ENCODE measurements around the gene PGAM1. TPM values are rescaled to one million over a fixed set of nuclear protein-coding genes. Genes with fewer than 3 reads are reported as not detected.
A peak's percentile ranks its signal among the peaks of the same experiment; 100 is the strongest.
"Not testable (repeated sequence)": the region's sequence is repeated elsewhere in the genome, so short reads cannot be mapped to it uniquely, and the experiment has no call there.

PGAM1 gene
- polyA plus RNA-seq (2014; cell fraction: cytosol; rRNA removed), result 558 and 589 TPM in 2 replicates
- 213 and 240 TPM in 2 replicates for polyA plus RNA-seq (2014; cell fraction: nucleus; rRNA removed)

DNA sequence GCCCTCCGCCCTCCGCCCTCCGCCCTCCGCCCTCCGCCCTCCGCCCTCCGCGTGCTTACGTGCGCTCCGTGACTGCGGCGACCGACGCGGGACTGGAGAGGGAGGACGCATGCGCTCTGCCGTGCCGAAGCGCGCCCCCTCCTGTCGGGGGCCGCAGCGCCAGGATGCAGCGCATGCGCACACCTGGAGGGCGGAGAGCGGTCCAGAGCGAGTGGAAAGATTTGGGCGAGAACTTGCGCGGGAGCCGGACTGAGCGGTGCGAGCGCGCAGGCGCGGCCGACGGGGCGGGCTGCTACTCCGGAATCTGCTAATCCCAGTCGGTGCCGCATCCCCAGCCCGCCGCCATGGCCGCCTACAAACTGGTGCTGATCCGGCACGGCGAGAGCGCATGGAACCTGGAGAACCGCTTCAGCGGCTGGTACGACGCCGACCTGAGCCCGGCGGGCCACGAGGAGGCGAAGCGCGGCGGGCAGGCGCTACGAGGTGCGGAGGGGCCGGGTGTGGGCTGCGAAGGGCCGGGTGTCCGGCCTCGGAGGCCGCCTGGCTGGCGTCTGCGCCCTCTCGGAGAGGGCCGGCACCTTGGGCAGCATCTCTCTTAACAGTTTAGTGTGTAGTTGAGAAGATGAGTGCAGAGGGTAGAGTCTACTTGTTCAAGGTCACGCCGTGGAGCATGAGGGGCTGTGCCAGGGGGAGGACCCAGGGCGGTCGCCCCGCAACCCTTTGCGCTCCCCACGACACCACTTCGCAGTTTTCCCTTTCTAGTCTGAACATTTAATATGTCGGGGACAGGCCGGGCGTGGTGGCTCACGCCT lies at the start of gene PGAM1:
Gene PGAM1, plus strand, starts transcription at position 228 of the 812 bp plus-strand sequence. Its CDS starts 117 bp downstream, at position 345.
- DNase-seq (ENCODE audit: low spot score), result peak; percentile 95

DNA sequence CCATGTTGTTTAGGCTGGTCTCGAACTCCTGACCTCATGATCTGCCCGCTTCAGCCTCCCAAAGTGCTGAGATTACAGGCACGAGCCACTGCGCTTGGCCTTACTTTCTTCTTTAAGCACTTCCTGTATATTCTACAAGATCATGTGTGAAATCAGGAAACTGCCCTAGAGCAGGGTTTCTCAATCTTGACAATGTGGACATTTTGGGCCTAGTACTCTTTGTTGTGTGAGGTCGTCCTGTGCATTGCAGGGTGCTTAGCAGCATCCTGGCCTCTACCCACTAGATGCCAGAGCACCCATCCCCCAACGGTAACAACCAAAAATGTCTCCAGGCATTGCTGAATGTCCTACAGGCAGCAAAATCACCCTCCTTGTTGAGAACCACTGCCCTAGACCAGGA lies 49.6 kb upstream of the PGAM1 start:
- no peak for DNase-seq (ENCODE audit: low spot score)

DNA sequence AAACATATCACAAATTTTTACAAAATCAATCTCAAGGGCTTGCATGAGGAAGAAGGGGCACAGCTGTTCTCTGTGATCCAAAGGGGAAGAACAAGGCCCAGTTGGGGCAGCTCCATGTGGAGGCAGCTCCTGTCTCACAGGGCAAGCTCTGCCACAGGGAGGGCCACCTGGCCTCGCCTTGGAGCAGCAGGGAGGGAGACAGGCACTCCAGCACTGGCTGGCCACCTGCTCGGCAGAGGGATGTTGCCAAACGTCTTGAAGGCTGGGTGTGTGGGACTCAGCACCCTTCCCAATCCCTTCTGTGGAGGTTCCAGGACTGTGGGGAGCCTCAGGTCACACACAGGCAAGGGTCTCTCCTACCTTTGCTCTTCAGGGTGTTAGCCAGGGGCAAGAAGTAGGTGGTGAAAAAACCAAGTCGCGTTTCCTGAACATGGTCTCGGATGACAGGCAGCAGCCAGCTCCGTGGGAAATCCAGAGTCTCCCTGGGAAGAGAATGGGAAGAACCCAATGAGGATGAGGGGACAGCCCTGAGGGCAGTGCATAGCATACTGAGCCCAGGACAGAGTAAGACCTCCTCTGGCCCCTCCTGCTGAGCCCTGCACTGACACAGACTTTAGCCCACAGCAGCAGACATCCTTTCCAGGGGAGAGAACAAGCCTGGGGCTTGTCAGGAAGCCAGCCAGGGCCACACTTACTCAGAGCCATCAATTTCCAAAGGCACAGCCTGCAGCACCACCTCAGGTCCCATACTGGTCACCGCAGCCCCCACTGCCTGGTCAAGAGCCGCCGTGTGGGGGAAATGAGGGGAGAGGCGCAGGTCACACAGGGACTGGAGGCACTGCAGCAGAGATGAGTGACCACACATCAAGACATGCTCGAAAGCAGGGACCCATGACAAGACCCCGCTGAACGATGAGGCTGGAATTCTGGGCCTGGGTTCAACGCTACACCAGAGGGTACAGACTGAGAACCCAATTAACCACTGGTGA lies 46.8 kb upstream of the PGAM1 start:
- DNase-seq (ENCODE audit: low spot score), result no peak

DNA sequence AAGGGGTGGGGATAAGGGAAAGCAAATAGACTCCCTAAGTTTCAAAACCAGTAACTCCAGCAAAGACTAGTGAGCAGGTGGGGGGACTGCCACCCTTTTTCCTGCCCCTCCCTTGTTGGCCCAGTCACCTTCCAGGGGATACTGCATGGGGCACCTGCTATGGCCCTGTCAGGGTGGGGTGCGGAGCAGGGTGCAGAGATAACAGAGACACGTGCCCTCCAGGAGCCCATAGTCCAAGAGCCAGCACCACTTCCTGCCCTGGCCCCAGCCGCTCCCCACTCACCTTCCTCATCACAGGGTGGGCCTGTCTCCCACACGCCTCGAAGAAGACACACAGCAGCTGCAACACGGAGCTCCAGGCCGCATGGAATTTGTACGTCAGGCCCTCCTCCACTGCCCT lies 45.5 kb upstream of the PGAM1 start:
- DNase-seq (ENCODE audit: low spot score), result no peak

DNA sequence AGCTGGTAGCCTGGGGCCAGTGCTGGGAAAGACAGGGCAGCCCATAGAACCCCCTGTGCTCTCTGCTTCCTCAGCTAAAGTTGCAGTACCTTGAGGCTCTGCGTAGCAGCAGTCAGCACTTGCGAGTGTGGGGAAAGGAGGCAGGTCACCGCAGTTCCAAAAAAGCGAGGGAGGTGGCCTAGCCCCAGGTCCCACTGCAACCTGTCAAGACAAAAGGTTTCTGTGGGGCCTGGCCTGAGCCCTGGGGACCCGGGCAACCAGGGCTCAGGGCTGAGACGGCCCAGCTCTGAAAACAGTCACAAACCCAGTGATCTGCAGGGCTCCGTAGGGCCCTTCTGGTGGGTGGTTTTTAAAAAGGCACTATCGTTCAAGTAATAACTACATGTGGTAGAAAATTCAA lies 44.4 kb upstream of the PGAM1 start:
- DNase-seq (ENCODE audit: low spot score), result no peak

DNA sequence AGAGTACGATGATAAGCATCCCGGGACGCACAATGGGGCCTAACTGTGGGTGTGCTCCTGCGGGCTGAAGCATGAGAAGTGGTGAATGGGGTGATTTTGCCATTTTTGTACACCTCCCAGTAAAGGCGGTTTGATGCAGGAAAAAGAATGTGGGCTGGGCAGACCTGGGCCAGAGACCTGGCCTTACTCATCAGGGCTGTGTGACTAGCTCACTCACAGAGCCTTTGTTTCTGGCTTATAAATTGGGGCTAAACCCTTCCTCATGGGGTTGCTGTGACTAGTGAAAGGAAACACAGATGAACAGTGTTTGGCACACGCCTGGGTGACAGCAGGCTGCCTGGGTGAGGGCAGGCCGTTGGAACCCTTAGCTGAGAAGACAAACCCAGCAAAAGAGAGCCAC lies 42.8 kb upstream of the PGAM1 start:
- DNase-seq (ENCODE audit: low spot score), result no peak

DNA sequence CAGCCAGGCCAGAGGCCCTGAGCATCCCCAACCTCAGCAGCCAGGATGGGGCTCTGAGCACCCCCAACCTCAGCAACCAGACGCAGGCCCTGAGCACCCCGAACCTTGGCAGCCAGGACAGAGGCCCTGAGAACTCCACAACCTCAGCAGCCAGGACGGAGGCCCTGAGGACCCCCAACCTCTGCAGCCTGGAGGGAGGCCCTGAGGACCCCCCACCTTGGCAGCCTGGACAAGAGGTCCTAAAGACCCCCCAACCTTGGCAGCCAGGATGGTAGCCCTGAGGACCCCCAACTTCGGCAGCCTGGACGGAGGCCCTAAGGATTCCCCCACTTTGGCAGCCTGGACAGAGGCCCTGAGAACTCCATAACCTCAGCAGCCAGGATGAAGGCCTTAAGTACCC lies 41.8 kb upstream of the PGAM1 start:
- no peak for DNase-seq (ENCODE audit: low spot score)

DNA sequence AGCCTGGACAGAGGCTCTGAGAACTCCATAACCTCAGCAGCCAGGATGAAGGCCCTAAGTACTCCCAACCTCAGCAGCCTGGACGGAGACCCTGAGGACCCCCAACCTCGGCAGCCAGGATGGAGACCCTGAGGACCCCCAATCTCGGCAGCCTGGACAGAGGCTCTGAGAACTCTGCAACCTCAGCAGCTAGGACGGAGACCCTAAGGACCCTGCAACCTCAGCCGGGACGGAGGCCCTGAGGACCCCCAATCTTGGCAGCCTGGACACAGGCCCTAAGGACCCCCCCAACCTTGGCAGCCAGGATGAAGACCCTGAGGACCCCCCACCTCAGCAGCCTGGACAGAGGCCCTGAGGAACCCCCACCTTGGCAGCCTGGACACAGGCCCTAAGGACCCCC lies 41.4 kb upstream of the PGAM1 start:
- DNase-seq (ENCODE audit: low spot score), result no peak

DNA sequence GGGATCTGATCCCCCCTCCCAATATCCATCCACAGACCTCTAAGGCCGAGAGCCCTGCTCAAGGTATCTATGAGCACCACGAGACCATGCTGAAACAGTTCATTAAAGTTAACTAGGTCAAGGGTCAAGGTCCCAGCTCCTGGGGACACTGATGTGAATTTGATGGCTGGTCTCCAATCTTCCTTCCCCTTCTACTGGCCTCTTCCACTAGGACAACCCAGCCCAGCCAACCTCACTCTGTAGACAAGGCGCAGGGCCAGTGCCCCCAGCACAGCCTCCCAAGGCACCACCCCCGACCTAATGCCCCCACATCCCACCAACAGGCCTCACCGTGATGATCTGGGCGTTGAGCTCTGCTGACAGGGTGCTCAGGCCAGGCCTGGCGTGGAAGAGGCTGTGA lies 40.4 kb upstream of the PGAM1 start:
- no peak for DNase-seq (ENCODE audit: low spot score)

DNA sequence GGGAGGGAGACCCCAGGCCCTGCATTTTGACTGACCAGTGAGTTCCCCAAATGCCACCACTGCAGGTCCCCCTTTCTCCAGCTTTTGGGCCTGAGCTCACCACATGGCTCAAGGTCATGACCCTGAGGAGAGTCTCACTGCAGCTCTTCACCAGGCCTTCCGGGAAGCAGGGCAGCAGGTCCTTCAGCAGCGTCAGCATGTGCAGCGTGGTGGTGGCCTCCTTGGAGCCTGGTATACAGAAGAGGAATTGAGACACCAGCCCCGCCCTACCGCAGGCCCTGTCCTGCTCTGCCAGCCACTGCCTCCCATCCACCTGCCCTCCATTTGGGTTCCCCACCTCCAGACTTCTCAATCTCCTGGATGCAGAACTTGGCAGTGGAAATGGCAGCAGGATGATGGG lies 37.8 kb upstream of the PGAM1 start:
- DNase-seq (ENCODE audit: low spot score), result no peak

DNA sequence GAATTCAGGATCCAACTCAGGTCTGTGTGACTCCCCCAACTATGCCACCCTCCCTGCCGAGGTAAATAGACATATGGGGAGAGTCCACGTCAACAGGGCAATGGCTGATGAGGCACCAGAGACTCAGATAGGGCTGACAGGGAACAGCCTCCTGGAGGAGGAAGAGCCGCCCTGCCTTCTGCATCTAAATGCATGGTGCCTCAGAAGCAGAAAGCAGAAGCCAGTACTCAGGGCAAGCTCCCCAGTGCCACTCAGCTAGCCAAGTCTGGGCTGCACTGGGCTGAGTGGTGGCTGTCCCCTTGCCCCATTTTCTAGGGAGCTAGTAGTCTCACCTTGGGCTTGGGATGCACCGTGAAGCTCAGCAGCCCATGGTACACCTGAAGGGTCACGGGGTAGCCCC lies 35.9 kb upstream of the PGAM1 start:
- DNase-seq (ENCODE audit: low spot score), result no peak

DNA sequence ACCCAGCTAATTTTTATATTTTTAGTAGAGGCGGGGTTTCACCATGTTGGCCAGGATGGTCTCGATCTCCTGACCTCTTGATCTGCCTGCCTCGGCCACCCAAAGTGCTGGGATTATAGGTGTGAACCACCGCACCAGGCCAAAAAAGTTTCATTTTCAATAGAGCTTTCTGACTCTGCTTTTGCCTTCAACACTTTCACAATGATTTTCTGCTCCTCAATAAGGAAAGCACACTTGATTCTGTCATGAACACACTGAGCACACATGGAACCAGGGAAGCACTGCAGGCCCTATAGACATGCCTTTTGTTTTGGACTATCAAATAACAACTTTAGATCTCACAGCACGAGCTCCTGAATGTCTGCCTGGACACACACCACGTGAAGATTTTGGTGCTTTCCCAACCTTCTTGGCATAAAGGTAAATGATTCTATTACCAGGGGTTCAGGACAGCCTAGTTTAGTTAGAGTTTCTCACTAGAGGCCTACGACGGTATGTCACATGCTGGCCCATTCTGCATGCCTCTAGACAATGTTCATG lies 32.9 kb upstream of the PGAM1 start:
- DNase-seq (ENCODE audit: low spot score), result no peak

DNA sequence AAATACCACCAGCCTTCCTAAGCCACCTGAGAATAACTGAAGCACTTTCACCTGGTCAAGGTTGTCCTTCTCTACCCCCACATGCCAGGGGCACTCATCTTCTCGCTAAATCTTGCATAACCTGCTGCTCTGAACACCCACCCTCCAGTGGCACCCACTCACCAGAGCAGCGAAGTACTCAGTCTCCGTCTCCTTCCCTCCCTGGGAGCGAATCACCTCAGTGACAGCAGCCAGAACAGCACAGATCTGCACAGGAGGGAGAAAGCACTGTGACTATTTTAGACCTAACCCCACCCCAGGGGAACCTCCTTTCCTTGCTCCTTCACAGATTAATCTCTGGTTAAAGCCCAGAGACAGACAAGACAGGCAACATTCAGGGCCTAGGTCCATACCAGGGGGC lies 29.9 kb upstream of the PGAM1 start:
- DNase-seq (ENCODE audit: low spot score), result no peak

DNA sequence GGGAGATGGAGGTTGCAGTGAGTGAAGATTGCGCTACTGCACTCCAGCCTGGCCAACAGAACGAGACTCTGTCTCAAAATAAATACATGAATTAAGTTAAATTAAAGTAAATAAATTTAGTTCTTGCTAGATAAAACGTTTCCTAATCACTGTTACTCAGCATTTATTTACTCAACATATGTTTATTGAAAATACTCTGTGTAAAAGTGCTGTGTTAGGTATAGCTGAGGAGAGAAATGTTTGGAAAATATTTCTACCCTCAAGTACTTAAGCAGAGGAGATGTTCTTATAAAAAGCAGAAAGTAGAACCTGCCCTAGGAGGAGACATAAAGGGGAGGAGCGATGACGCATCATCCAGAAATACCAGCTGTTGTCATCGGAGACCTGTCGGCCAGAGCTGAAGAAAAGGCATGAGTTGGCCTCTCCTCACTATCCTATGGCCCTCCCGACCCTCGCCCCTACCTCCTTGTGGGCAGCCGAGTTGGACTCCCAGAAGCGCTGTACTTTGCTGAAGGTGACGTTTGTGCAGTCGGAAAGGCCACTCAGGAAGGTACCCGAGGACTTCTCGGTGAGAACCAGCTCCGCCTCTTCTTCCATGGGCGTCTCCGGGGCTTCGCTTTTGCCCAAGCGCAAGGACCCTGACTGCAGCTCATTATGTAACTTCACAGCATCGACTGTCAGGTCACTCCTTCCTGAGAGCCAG lies 26.0 kb upstream of the PGAM1 start:
- DNase-seq (ENCODE audit: low spot score), result no peak

DNA sequence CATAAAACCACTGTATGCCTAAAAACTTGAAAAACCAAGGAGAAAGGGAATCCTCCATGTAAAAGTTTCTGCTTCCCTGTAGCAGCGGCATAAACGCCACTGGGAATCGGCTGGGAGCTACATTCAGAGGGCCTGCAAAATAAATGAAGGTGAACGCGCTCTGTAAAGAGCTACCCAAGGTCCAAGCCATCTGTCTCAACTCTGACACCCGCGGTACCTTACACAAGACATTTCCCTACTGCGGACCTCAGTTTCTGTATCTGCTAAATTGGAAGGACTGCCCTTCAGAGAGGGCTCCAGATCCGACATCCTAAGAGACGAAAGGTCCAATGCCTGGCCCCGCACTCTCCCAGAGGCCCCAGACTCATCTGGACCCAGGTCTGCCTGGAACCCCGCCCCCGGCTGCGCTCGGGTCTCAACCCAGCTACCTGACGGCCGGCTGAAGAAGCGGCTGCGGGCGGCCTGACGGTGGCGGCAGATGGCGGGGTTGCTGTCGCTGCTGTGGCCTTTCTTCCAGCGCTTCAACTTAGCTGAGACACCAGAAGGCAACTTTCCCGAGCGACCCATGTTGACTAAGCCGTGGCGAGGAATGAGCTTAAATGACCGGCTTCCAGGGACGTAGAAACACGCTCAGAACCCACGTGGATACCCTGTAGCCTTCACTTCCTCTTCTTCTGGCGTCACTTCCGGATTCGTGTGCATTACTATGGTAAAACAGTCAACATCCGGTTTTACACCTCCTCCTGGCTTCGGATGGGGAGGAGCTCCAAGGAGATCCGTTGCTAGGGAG lies 25.1 kb upstream of the PGAM1 start, which contains the start of gene RRP12:
Gene RRP12, minus strand, starts transcription at position 676 of the 790 bp plus-strand sequence. Its CDS starts 109 bp downstream, at position 567.
- peak; percentile 98 for DNase-seq (ENCODE audit: low spot score)

DNA sequence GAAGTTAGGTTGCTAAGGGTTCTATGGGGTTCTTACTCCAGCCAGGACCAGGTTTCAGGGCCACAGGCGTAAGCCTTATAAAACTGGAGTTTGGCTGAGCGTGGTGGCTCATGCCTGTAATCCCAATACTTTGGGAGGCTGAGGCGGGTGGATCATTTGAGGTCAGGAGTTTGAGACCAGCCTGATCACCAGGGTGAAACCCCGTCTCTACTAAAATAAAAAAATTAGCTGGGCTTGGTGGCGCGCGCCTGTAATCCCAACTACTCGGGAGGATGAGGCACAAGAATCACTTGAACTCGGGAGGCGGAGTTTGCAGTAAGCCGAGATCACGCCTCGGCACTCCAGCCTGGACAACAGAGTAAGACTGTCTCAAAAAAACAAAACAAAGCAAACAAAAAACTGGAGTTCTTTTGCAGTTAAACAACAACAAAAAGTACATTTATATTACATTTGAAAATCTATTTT lies 24.5 kb upstream of the PGAM1 start:
- no peak for DNase-seq (ENCODE audit: low spot score)

DNA sequence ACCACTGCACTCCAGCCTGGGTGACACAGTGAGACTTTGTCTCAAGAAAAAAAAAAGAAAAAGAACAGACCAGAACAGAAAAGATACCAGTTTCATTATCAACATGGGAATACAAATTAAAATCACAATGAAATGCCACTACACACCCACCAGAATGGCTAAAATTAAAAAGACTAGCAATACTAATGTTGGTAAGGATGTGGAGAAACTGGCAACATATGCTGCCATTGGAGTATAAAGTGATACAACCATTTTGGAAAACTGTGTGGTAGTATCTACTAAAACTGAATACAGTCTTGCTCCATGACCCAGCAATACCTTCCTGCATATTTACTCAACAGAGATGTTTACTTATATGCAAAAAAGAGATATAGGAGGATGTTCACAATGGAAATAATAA lies 21.9 kb upstream of the PGAM1 start:
- DNase-seq (ENCODE audit: low spot score), result no peak

DNA sequence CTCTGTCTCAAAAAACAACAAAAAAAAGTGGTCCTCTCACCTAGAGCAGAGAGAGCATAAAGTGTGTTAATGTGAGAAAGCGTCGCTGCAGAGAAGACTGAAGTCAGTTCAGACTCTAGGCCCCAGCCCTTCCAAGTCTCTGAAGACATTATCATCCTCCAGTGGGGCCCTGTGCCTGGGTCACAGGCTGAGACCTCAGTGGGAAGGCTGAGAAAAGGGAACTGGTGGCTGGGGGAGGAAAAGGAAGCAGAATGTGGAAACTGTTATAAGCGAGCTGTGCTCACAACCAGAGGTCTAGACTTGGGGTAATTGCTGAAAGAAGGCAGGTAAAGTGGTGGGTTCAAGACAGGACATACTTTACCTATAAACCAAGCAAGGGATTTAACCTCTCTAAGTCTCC lies 19.9 kb upstream of the PGAM1 start:
- no peak for DNase-seq (ENCODE audit: low spot score)

DNA sequence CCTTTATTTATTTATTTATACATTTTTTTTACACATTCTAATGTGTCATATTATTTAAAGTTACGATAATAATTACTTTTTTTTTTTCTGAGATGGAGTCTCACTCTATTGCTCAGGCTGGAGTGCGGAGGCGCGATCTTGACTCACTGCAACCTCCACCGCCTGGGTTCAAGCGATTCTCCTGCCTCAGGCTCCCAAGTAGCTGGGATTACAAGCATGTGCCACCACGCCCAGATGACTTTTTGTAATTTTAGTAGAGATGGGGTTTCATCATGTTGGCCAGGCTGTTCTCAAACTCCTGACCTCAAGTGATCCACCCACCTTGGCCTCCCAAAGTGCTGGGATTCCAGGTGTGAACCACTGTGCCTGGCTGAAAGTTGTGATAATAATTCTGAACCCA lies 19.5 kb upstream of the PGAM1 start:
- not testable (repeated sequence) for DNase-seq (ENCODE audit: low spot score)

DNA sequence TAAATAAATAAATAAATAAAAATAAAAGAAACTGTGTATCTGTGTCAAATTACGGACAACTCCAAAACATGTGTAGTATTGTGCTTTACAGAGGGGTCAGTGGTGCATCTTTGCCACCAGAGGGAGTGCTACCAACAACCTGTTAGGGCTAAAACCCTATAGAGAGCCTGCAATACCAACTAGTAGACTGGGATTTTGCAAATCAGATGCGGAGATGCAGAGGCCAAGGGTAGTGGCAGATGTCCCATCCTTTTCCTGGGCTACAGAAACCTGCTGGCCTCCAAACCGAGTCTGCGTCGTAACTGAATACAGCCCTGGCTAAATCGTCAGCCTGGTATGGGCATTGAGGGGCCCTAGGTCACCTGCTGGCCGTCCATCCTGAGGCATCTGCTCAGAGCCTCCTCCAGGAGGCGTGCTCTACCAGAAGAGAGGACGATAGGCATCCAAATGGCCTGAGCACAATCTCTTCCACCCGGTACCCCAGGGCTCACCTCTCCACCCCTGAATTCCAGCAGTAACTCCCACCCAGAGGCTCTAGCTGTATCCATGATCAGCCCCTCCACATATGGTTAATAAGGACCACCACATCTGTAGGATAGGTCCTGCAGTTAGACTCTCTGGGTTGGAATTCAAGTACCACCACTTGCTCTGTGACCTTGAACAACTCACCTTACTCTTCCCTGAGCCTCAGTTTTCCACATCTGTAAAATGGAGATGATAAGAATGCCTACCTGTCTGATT lies 18.6 kb upstream of the PGAM1 start:
- DNase-seq (ENCODE audit: low spot score), result peak; percentile 88
